HG03354 (cell line): ENCODE measurements around the gene CETP.
A peak's percentile ranks its signal among the peaks of the same experiment; 100 is the strongest.

Experiments
- ATAC-seq: cut with Tn5 transposase; IDR thresholded peaks from one replicate; pipeline ENCODE4 v1.9.1; 2021; ENCODE audit warnings: mild to moderate bottlenecking; ENCODE audit not compliant: unreplicated experiment, poor library complexity, severe bottlenecking

The CETP gene

DNA sequence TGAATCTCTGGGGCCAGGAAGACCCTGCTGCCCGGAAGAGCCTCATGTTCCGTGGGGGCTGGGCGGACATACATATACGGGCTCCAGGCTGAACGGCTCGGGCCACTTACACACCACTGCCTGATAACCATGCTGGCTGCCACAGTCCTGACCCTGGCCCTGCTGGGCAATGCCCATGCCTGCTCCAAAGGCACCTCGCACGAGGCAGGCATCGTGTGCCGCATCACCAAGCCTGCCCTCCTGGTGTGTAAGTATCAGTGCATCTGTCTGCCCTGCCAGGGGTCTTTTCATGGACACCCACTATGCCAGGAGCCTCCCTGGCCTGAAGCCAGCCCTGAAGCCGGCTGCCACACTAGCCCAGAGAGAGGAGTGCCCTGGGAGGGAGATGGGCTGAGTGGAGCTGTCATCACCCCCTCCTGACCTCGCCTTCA, at the start of gene CETP:
Gene CETP, plus strand, starts transcription at position 100 of the 431 bp plus-strand sequence. Its CDS starts 30 bp downstream, at position 130.
- ATAC-seq: no peak

DNA sequence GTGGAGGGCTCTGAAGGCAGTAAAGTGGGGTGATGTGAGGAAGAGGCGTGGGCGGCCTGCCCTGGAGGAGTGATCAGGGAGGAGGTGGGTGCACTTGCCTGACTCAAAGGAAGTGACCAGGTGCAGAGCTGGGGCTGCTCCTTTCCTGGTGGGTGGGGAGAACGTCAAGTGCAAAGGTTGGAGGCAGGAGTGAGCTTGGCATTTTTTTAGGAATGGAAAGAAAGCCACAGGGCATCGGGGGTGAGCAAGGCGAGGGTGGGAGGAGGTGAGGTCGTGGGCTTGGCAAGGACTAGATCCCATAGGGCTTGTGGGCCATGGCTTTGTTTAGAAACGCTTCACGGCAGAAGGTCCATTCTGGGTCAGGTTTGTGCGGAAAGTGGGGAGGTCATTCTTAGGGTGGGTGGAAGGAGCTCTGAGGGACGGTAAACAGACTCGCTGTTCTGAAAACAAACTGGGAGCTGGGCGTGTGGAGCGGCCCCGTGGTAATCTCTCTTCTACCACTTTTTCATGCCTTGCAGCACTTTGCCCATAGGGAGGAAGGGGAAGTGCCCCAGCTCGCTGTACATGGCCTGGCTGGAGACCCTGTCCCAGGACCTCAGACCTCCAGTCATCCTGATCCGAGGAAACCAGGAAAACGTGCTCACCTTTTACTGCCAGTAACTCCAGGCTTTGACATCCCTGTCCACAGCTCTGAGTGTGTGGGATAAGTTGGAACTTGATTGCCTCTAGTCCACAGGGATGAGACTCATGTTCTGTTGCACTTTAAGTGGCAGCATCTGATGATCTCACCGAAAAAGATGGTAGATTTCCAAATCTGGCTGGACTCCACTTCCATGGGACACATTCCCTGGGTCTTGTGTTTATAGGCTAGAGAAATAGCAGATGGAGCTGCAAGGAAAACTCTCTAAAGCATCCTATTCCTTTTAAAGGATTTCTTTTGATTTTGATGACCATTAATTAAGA, 48.7 kb upstream of the CETP start:
- no peak for ATAC-seq

DNA sequence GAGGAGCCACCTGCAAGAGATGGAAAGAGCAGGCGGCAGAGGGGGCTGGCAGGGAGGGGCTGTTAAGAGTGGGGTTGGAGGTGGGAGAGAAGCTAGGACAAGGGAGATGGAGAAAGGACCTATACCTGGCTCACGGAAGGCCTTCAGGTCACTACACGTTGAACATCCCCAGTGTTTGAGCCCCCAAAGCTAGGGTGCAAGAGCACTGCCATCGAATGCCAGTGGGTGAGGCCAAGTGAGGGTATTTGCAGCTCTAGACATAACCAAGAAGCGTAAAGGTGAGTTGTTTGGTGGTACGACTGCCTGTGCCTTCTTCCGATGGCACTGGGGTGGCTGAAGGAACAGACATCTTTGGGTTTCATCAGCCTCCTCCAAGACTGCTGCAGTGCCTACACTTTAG, 46.9 kb upstream of the CETP start:
- no peak for ATAC-seq

DNA sequence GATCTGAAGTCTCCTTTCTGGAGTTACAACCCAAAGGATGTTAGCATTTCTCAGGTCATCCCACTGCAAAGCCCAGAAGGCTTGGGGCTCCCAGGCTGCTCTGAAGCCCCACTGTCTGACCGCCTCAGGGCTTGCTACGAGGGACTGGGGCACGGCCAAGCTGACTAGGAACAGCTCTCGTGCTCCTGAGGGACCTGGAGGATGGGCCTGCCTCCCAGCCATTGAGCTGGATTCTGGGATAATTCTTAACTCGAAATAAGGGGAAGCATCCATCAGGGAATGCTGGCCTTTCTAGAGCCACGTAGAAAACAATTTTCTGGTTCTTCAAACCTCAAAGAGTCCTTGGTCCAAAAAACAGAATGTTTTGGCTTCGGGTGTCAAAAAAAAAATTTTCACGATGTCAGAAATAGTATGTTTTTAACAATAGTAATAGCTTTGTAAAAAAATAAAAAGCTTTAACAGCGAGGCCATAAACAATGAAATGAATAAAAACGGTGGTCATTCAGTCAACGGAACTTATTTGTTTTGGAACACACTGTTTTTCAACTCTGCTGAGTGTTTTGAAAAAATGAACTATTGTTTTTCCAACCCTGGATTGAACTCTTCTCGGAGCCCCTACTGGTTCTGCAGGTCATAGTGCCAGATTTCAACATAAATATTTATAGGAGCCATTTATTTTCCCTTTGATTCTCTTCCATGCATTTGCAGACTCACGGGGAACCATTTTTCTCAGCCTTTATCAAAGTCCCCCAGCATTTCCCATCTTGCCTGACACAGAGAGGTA, 46.2 kb upstream of the CETP start:
- ATAC-seq: no peak

GRCh38 chr16:56916571-56917403, 45.0 kb upstream of the CETP start:
- peak; percentile 83 for ATAC-seq

DNA sequence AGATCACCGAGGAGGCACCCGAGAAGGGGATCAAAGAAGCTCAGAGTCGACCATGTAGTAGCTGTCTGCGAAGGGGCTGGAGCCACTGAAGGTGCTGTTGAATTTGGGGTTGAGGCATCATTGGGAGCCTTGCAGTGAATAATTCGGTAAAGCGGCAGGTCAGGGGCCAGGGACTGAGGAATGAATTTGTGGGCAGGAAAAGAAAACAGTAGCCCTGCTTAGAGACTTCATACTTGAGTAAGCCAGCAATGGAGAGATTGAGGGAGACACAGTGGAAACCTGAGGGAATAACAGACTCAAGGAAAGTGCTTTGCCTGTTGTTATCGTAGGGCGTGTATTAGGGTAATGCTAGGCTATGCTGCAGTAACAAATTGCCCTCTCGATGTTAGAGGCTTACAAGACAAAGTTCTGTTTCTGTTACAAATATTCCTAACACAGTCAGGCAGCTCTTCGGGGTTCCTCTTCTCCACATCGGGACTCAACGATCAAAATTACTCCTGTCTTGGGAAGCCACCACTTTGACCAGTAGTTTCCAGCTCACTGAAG, 43.2 kb upstream of the CETP start:
- no peak for ATAC-seq

DNA sequence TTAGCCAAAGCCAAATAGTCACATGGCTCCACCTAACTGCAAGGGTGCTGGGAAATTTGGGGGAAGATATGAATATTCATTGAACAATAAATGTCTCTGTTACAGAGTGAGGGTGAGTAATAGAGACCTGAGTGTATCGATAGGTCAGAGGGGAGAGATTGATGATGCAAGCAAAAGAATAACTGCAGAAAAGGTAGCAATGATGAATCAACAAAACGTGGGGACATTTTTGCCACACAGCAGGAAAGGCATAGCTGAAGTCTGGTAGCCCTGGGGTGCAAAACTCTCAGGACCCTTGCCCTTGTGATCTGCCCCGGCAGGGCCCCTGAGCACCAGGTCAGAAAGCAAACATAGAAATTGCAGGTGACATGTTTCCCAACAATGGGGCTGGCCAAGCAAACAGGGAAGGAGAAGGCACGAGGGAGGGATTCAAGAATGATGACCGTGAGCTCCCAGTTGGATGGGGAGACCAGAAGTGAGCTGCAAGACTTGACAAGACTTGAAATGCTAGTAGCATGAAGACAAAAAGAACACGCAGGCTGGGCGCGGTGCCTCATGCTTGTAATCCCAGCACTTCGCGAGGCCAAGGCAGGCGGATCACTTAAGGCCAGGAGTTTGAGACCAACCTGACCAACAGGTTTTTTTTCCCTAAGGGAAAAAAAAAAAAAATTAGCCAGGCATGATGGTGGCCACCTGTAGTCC, 42.5 kb upstream of the CETP start:
- ATAC-seq: no peak

DNA sequence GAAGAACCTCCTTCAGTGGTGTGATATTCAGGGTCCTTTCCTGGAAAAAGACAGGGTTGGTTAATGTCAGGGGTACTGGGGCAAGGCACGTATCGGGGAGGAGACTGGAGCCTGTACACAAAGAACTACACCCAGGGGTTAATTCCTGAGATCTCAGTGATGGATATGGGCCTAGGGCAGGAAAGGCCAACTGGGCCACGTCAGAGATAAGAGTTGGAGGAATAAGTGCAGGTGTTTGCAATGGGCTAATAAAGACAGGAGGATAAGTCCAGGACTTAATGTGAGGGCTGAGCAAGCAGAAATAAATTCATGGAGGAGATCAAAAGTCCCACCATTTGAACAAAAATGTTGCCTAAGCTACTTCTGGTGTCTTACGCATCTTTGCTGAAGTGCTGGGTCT, 40.2 kb upstream of the CETP start:
- no peak for ATAC-seq

DNA sequence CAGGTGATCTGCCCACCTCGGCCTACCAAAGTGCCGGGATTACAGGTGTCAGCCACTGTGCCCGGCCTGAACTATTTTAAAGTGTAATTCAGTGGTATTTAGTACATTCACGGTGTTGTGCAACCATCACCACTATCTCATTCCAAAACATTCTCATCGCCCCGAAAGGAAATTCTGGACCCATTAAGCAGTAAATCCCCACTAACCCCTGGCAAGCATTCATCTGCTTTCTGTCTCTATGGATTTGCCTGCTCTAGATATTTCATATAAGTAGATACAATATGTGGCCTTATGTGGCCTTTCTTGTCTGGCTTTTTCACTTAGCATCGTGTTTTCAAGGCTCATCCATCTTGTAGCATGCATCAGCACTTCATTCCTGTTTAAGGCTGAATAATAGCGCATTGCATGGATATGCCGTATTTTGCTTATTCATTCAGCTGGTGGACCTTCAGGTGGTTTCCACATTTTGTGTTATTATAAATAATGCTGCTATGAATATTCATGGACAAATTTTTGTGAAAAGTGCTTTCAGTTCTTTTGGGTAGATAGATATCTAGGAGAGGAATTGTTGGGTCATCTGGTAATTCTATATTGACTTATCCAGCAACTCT, 38.2 kb upstream of the CETP start:
- ATAC-seq: no peak

GRCh38 chr16:56927471-56927870, 34.3 kb upstream of the CETP start:
- no peak for ATAC-seq

- no peak for ATAC-seq
Observed at GRCh38 chr16:56929639-56930038, 32.1 kb upstream of the CETP start.

DNA sequence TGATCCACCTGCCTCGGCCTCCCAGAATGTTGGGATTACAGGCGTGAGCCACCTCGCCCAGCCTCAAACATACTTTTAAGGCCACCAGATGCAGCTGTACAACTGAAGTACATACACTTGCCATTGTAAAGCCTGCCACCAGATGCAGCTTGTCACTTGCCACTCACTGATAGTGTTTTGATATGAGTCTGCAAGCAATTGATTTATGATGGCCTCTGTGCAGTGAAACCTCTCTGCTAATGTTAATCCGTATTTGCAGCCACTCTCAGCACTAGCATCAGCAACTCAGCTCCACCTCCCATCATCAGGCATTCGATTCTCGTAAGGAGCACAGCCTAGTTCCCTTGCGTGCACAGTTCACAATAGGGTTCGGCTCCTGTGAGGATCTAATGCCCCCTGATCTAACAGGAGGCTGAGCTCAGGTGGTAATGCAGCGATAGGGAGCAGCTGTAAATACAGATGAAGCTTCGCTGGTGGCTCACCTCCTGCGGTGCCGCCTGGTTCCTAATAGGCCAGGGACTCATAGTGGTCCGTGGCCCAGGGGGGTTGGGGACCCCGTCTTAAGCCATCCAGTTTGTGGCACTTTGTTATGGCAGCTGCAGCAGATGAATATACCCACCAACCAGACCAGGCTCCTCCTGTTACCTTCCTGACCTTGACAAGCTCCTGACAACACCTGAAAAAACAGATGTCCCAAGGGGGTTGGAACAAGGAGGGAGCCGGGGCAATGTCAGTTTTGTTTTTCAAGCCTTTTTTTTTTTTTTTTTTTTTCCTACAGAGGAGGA, 31.1 kb upstream of the CETP start:
- ATAC-seq: no peak

- peak; percentile 45 for ATAC-seq
Observed at GRCh38 chr16:56931271-56931891, 30.4 kb upstream of the CETP start.

GRCh38 chr16:56931892-56932720, 29.6 kb upstream of the CETP start, which contains the start of gene HERPUD1:
TSS of gene HERPUD1 (plus strand) at chr16:56932142. CDS start at chr16:56932245, 103 bp downstream.
- peak; percentile 86 for ATAC-seq

GRCh38 chr16:56932721-56933619, 28.8 kb upstream of the CETP start:
- peak; percentile 14 for ATAC-seq
